IPS DF 4.7 (cell line): ENCODE data around the gene PKNOX2.

Experiments used
- DNase-seq: peaks from one replicate; pipeline ENCODE4 v3.0.0-alpha.2; 2013; ENCODE audit warnings: low spot score; ENCODE audit errors: extremely low read depth

Gene PKNOX2

DNA sequence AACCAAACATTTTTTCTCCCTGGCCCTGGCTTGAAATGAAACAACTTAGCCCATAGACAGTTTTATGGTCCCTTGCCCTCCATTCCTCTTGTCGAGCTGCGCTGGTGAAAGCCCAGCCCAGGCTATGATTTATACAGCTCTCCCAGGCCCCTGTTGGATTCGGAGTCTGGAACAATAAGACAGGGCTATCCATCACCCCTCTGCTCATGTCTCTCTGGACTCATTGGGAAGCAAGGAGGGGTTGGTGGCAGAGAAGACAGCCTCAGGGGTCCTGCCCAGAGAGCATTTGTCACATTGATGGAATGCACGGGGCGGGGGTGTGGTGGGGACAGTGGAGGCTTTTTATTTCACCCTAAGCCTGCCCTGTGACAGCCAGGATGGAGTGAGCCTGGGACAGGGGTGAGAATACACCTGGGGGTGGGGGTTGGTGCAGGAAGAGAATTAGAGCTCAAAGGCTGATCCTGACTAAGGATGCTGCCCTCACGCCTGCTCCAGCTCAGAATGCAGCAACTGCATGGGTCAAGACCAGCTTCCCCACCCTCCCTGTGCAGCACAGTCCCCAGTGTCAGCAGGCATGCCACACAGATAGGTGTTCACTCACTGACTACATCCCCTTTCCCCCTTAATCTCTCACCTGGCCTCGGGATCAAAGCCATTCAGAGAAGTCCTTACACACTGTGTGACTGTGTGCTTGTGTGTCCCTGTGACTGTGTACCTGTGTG lies 10.0 kb upstream of the PKNOX2 start:
- DNase-seq: no peak

DNA sequence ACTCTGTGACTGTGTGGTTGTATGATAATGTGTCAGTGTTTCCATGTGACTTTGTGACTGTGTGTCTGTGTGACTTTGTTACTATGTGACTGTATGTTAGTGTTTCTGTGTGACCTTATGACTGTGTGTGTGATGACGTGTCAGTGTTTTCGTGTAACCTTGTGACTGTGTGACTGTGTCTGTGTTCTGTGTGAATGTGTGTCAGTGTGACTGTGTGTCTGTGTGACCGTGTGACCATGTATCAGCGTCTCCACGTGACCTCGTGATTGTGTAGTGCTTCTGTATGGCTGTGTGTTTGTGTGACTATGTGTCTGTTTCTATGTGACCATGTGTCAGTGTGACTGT lies 9.5 kb upstream of the PKNOX2 start:
- no peak for DNase-seq

DNA sequence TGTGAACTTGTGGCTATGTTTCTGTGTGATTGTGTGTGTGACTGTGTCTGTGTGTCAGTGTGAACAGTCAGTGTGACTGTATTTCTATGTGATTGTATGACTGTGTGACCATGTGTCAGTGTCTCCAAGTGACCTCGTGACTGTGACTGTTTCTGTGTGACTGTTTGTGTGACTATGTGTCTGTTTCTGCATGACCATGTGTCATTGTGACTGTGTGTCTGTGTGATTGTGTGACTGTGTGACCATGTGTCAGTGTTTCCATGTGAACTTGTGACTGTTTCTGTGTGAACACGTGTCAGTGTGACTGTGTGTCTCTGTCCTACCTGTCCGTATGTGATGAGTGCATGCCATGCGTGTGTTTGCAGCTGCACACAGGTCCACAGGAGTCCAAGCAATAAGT lies 8.8 kb upstream of the PKNOX2 start:
- no peak for DNase-seq

DNA sequence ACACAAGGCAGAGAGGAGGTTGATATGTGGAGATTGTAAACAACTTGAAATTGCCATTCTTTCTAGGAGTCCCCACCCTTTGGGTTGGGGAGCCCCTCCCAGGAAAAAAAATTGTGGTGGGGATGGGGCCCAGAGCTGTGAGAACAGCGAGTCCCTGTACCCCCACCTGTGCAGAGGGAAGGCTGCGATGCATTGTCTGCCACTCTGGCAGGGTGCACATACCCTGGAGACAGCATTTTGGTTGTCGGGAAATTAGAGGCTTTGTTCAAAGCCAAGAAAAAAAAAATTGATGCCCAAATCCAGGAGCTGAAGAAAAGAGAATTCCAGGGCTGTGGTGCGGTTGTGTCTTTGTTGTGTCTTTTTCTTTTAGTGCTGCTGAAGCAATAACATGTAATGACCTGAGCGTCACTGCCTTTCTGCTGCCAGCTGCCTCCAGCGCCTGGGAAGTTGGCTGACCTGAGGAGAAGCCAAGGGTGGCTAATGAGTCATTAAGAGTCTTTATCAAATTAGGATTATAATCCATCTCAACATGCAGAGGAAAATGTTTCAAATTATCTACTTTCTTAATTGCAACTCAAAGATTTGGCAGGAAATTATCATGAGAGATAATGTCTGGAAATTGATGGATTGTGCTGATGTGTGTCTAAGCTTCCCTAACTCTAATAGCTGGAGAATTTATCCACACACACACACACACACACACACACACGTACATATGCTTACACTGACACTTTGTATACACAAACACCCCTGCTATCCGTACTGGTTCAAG lies 8.0 kb upstream of the PKNOX2 start:
- DNase-seq: no peak

DNA sequence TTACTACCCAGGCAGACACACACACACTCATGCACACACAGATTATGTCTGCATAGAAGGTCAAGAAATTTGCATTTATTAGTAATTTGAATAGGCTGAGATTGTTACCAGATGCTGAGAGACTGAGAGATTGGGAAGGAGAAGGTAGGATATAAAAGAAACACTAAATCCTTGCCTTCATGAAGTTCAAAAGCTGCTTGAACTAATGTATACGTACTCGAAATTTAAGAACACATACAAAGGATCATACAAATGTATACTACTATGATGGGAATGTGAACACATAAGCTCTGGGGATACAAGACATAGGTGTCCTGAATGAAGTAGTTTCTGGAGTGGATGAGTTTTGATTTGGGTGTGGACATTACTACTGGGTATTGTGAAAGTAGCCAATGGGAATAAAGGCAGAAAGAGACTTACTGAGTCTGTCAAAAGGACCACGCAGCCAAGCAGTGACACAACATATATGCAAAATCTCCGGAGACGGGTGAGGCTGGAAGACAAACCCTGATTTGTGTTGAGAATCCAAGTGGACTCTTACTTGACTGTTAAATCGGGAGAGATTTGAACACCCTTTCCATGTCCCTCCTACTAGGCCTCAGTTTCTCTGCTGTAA lies 7.3 kb upstream of the PKNOX2 start:
- no peak for DNase-seq

DNA sequence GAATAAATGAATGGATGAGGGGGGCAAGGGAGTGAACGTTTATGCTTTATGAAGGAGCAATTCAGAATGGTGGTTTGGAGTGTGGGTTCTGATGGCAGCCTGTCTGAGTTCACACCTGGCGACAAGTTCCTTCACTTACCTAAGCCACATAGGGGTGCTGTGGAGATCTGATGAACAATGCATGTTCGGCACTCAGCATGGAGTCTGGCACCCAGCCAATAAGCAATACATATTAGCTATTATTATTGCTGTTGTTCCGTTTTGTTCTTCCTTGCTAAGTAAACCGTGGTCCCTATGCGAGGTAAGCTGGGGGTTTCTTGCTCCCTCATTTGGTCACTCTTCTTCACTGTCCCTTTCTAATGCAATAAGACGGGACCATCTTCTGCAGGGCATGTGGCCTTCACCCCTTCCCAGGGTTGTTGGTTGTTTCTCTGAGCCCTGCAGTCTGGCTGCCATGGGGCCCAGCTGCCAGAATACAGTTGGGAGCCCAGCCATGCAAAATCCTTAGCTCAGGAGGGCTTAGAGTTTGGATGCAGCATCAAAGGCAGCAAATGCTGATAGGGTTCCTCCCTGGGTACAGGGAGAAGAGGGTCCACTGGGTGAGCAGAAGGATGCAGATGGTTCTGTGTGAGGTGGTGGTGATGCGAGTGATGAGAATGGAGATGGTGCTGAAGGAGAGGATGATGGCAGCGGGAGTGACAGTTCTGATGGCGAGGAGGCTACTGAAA lies 6.4 kb upstream of the PKNOX2 start:
- DNase-seq: no peak

DNA sequence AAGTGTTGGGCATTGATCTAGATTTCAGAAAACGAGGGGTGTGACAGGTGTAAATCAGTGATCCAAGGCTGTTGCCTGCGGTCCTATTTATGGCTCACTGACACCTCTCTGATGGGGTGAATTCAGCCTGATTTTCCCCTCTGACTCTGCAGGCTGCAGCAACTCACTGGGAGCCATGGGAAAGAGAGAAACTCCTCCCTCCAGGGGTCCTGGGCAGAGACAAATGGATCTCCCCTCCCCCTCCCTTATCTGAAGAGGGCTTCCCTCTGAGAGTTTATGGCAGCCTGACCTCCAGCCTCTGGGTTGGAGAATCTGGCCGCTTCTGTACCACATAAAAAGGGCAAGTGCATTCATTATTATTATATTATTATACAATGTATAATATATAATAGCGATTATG lies 1.8 kb upstream of the PKNOX2 start:
- DNase-seq: no peak

DNA sequence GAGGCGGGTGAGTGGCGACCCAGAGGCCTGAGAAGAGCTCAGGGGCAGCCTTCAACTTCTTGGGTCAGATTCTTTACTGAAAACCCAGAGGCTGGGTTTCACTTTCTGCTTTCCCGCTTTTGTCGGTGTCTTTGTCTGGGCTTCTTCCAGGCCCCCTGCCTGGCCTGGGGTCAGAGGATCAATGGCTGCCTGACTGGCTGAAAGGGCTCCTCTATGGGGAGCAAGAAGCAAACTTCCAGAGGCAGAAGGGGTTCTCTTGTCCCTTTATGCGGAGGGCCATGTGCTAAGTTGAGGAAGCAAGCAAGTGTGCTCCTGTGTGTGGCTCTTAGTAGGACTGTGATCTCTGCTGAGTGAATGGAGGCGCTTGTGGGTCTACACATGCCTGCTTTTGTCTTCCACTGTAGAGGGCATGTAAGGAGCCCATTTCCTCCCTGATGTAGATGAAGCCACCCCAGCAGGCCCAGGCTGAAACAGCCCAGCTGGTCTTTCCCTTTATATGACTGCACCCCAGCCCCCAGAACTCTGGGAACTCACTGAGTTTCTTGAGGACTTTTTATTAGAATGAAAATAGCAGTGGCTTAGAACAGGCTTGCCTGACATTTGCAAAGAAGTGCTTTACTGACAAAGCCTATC lies 1.0 kb upstream of the PKNOX2 start:
- DNase-seq: no peak

DNA sequence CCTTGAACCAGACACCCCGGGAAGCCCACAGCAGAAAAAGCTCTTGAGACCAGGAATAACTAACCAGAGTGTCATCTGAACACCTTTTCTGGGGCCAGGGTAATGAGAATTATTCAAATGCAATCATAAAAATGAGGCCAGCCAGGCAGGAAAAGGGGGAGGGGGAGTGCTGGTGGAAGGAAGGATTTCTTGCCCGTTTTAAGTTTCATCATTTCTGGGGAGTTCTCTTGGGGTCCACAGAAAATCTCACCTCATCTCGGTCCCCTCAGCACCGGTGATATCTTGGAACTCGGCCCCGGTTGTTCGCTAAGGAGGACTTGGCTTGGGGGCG lies 495 bp upstream of the PKNOX2 start:
- DNase-seq: no peak

DNA sequence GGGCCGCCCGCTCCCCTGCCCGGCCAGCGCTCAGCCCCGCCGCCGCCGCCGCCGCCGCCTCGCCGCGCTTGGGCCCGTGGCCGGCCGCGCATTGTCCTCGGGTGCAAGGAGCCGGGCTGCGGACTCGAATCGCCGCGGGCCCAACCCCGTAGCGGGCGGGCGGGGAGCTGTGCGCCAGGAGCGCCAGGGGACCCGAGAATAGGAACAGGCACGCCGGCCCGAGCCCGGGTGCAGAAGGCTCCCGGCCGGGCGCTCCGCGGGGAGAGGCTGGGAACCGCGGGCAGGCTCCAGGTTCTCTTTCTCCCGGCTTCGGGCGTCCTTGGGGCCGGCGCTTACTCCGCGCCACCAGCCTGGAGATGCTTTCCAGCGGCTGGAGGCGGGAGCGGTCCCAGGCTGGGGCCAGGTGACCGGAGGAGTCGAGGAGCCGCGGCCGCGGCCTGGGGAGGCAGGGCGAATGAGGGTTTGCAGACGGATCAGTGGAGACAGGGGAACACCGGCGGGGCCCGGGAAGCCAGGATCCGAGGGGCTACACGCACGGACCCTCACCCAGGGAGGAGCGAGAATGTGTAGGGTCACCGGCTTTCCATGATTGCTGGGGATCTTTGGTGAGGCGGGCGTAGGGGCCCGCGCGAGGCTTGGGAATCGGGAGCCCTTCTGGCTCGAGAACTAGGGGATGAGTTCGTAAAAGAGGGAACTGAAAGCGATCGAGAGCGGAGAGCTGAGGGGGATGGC lies 726 bp downstream of the PKNOX2 start:
- no peak for DNase-seq

DNA sequence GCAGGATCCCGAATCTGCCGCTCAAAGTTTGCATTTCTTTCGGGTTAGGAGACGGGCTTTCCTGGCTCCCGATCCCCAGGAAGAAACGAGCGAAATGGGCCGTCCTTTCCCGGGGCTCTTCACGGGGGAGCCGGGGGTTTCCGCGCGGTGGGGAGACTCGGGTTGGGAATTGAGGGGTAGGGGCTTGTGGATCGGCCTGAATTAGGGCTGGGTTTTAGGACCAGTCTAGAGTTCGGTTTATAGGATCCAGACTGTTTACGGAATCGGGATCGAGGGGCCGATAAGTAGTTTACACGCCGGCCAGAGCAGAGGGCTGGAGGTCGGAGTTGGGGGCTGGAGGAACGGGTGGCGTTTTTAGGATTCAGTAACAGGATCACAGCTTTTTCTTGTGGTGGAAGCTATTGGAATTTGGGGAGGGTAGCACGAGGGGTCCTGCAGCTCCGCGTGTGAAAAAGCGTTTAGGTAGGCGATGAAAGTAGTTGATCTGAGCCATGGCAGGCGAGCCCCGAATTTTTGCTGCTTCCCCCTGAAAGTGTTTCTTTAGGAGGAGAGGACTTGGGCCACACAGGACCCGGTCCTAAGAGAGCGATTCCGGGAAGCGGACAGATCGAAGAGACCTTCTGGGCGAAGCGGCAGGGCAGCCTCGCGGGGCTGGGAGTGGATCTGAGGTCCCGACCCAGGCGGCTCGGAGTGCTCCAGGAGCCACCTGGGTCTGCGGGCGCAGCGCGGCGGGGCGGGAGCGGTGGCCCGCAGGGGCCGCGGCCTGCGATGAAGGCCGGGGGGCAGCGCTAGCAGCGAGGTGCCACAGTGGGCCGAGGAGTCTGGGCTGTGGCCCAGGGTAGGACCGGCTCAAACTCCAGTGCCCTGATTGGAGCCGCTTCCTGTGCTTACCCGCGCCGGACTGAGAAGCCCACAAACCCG lies 1.6 kb downstream of the PKNOX2 start:
- no peak for DNase-seq

DNA sequence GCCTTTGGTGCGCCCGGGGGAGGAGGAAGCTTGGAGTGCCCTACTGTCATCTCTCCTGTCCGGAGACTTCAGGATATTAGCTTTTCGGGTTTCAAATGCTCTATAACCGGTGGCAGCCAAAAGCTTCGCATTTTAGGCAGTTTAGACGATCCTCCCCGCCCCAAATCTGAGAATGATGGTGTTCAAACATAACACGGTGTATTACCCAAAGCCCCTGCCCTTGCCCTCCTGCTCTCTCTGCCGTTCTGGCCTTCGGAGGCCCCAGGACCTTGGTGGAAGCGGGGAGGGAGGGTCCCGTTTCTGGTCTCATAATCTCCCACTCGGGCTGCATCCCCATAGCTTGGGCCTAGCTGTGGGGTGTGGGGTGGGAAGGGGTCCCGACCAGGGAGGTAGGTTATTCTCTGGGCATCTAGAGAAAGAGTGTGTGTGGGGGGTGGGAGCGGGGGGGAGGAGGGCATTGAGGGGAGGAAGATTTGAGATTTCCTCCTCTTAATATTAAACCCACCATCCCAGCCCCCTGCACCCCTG lies 2.3 kb downstream of the PKNOX2 start:
- DNase-seq: no peak

DNA sequence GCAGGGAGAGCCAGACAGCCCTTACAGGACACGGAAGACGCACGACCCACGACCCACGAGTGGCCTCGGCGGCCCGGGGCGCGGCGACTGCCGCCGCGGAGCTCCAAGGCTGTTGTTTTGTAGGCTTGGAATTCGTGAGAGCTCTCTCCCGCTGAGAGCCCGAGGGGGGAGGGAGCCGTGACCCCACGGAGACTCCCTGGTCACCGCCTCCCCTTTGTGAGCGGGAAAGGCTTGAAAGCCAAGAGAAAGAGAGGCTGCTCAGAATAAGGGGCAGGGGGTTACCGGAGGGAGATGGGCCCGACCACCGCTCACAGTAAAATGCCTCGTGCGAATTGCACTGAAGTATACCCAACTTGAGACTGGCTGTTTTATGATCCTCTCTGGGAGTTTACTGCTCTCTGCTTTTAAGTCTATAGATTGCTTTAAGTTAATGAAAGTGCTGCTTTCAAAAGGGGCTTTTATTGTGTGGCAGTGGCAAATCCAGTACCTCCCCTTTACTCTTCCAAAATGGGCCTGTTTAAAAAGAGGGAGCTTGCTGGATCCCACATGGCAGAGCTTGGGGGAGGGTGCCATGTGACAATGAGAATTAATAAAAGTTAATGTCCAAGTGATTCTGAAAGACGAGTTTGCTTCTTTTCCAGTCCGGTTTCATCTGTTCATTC lies 2.9 kb downstream of the PKNOX2 start:
- no peak for DNase-seq

DNA sequence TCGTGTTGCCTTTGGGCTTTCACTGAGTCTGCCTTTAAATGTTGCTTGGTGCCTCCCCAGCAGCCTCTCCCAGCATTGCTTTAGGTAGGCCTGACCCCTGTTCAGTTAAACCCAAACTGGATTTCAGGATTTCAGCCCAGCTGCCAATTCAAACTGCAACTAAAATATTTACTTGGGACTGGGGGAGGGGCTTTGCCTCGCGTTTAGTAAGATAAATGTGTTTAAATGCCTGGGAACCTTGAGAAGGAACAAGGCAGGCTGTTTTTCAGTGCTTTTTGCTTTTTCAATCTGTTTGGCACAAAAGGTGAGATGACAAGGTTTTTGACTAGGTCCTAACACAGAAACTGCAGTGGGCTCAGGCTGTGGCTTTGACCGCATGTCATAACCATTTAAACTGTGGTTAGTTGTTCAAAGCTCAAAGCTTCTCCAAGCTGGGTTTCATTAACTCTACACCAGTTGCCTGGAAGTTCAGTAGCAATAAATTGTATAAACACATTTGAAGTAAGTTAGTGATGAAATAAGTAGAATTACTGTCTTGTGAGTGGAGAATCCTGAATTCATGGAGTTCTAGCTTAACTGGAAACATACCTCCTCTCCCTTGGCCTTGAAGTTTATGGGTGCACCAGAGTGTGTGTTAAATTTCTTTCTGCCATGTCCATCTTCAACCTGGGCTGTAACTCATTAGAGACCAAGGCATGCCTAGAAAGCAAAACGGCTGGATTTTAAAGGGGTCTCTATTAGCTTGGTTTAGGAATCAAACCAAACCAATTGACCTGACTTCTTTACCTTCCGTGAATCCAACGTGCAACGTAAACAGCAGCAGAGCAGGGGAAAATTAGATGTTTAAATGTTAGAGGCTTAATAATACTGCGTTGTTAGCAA lies 3.6 kb downstream of the PKNOX2 start:
- no peak for DNase-seq

DNA sequence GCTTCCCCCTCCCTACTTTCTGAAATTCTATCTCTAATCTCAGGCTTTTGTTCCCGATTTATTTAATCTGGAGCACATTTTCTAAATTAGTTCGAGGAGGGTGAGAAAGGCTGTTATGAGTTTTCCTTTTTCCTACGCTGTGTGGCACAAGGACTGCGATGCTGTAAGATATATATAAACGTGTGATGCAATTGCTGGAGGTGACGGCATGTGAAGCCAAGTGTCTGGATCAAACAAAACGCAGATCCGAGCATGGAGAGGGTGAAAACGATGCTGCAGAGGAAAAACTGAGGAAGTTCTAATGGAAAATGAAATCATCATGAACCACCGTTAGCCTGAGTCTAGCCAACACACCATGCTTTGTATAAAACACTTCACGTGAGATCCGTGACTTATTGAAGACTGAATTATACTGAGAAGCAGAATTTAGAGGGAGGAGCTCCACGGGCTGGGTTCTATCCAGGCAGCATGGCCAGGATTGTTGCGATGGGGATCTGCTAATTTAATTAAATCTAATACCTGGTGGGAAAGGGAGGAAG lies 4.4 kb downstream of the PKNOX2 start:
- DNase-seq: no peak

DNA sequence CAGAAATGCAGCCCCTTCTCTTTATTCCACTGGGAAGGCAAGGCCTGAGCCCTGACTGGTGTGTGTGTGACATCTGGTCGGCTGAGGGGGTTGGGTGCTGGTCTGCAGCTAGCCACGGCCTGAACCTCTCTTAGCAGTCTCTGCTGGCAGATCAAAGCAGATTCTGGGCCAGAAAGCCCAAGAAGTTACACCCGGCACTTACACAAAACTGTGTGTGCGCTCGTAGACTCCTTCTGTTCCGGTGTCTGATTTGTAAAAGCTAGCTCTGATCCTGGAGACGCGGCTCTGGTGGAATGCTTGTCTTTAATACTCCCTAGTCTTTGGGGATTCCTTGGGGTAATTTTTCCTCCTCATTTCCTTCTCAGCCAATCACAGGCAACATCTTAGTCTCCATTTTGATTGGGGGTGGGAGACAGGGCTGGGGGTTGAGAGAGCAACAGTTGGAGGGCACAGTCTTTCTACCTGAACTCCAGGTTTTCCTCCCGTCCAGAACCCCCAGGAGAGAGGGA lies 5.5 kb downstream of the PKNOX2 start:
- no peak for DNase-seq

DNA sequence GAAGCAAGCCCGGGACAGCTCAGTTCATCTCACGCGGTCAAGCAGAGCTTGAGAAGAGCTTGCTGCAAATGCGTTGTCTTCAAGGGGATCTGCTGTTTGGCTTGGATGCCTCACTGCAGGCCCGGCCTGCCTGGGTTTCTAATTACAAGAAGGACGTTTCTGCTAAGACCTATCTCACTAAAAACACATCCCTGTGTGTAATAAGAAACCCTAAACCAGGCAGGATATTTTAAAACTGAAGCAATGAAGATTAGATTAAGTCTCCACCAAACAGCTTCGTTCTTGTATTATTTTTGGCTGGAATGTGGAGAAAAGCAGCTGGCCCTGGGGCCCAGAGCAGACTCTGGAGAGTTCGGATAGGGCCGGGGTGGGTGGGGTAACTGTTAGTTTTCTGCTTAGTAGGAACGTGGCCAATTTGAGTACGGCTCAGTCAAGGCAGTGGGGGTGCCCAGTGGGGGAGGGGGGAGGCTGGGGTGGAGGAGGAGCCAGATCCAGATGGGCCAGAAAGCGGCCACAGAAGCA lies 6.0 kb downstream of the PKNOX2 start:
- DNase-seq: no peak

DNA sequence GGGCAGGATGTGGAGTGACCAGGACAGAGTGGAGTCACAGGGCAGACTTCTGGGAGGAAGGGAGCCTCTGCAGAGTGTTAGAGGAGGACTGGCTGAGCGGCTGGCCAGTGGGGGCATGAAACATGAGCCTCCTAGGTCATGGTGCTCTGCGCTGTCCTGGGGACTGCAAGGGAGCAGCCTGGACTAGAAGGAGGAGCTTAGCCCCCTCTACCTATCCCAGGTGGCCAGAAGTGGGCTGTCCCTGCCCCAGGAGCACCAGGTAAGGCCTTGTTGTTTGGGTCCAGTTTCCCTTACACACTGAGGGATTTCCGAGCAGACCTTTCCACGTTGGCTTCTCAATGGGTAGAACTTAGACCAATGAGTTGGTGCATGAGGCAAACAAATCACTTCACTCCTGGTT lies 7.4 kb downstream of the PKNOX2 start:
- no peak for DNase-seq
